HG02588 (cell line): ENCODE results near the gene COA7.
A peak's percentile ranks its signal among the peaks of the same experiment; 100 is the strongest.
"Not testable (repeated sequence)": the region's sequence is repeated elsewhere in the genome, so short reads cannot be mapped to it uniquely, and the experiment has no call there.

Experiments
- ATAC-seq: cut with Tn5 transposase; IDR thresholded peaks from one replicate; pipeline ENCODE4 v1.9.1; 2021; ENCODE audit warnings: mild to moderate bottlenecking, moderate library complexity; ENCODE audit not compliant: unreplicated experiment

Gene COA7

DNA sequence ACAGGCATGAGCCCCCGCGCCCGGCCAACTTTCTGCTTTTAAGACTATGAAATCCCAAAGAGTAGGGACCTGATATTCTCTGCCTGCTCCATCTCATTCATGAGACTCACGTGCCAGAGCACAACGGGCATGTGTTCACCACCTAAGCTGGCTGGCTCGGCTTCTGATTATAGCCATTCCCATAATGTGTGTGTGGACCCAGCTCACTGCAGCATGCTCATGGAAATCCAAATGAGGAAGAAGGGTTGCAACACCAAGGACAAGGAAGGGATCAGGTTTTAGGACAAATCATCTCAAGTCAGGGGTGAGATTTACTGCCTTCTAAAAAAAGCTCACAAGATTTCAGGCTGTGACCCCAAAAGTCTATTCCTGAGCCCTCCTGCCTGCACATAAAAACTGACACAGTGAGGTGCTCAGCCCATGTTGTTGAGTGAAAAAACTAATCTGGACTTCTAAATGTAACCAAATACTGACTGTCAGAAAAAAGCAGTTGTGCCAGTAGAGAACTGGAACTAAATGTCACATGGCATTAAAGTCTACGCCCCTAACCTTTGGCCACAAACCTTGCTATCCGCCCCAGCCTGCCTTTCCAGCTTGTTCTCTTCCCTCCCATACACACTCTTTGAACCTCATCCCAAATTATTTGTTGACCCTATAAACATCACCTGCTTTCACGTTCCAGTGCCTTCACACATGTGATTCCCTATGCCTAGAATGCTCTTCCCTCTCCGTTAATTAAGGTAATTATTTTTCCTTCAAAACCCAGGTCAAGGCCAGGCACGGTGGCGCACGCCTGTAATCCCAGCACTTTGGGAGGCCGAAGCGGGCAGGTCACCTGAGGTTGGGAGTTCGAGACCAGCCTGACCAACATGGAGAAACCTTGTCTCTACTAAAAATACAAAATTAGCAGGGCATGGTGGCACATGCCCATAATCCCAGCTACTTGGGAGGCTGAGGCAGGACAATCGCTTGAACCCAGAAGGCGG is 9.1 kb upstream of the COA7 start:
- no peak for ATAC-seq

DNA sequence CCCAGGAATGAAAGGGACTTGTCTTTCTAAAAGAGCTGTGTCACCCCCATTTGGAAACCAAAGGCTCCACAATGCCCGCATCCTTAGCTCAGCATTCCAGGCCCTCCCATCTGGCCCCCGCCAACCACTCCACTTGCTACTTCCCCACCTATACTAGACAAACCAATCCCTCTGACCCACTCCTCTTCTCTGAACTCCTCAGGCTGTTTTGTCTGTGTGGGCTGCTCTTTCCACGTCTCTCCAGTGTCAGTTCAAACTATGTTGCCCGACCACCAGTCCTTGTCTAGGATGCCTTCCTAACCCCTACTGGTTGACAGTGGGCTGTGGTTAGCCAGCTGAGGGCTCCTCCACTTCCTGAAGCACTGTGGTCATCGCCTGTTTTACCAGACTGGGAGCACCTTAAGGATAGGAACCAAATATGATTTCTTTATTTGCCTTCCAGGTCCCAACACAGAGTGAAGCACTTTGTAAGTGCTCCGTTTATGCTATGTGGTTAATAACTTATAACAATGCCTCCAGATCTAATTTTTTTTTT is 8.1 kb upstream of the COA7 start:
- ATAC-seq, result no peak

DNA sequence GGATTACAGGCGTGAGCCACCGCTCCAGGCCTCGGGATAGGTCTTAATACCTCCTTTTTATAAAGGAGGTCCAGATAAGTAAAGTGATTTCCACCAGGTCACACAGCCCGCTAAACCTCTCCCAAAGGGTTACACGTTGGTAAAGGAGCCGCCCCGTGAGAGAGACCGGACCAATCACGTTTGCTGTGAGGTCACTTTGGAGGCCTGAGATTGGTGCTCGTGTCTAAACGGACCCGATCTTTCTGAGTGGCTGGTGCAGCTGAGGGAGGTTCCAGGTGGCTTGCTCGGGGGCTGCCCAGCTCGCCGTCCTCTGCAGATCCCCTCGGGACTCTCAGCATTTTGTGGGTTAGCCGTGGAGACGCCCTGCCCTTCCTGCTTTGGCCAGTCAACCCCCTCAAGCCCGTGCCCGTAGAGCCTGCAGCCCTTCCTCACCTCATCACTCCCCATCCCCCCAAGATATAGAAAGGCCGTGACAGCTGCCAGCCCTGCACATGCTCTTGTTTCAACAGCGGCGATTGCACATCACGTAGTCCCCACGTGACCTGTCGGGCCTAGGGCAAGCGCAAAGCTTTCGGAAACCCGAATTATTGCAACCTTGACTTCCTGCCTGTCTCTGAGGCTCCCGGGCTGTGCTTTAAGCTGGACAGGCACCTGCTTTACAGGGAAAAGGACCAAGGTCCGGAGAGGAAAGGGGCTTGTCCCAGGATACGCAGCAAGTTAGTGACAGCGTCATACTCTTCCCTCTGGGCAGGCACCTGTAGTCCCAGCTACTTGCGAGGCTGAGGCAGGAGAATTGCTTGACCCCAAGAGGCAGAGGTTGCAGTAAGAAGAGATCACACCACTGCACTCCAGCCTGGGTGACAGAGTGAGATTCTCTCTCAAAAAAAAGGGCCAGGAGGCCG is 5.0 kb upstream of the COA7 start:
- ATAC-seq, result peak; percentile 90

DNA sequence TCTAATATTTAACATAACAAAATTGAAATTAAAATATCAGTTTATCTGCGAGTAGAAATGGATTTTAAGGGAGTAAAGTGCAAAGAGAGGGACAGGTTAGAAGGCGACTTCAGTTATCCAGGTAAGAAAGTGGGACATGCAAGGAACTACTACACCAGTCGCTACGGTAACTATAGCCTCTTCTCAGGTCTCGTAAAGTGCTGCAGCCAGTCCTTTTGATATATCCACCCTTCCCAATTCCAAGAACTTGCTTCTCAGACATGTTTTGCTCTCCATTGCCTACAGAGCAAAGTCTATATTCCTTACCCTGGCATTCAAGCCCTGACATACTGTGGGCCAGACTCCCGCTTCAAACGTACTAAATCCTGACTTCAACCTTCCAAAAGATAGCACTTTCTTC is 2.5 kb downstream of the COA7 start:
- ATAC-seq, result no peak

DNA sequence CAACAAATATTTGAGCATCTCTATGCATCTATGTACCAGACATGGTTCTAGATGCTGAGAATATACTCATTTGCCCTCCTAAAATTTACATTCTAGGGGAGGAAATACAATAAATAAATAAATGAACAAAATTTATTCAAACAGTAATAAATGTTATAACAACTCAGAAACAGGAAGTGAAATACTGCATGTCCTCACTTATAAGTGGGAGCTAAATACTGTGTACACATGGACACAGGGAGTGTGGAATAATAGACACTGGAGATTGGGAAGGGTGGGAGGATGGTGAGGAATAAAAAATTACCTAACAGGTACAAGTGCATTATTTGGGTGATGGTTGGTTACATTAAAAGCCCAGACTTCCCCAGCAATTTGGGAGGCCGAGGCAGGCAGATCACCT is 4.3 kb downstream of the COA7 start:
- ATAC-seq, result no peak

DNA sequence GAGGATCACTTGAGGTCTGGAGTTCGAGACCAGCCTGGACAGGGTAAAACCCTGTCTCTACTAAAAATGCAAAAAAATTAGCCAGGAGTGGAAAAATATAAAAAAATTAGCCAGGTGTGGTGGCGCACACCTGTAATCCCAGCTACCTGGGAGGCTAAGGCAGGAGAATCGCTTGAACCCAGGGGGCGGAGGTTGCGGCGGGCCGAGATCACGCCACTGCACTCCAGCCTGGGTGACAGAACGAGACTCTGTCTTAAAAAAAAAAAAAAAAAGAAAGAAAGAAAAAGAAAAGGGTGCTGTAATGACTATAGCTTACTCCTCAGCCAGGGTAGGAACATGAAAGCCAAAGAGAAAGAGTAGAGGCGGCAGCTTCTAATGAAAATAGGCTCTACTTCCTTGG is 4.8 kb downstream of the COA7 start:
- not testable (repeated sequence) for ATAC-seq

DNA sequence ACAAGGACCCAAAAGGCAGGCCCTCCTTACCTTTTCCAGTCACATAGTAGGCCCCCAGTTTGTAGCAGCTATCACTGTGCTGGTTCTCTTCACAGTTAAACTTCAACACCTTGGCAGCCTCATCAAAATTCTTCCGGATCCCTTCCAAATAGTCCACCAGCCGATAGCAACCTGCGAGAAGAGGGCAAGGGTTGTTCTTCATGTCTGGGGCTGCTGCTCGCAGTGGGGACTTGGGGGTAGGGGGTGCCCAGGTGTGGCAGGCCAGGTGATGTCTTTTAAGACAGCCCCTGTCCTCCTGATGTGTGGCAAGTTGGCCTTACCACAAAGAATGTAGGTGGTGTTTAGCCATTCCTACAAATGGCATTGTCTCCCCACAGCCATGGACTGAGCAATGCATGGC is 5.5 kb downstream of the COA7 start:
- no peak for ATAC-seq

DNA sequence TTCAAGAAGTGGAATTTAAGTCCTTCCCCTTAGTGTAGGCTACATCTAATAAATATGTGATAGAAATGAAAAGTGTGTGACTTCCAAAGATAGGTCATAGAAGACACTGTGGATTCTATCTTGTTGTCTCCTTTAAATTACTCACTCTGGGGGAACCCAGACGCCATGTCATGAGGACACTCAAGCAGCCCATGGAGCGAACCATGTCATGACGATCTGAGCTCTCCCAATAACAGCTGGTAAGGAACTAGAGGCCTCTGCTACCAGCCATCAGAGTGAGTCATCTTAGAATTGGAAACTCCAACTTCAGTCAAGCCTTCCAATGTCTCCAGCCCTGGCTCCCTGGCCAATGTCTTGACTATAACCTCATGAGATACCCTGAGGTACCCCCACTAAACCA is 6.3 kb downstream of the COA7 start:
- ATAC-seq, result no peak

DNA sequence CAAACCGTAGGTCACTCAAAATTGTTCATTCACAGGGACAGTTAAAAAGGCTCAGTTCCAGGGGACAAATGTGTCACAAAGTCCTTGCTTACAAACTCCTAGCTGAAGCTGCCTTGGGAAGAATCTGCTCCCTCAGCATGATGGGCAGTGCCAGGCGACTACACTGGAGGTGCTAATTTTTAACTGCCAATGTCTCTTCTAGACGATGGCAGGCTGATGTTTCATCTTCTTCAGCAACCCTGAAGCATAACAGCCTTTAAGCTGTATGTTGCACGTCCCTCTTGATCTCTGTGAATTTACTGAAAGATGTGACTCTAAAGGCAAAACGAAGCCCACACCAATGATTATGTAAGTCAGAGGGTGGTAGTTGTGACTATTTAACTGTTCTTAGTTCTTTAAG is 11.3 kb downstream of the COA7 start:
- no peak for ATAC-seq

DNA sequence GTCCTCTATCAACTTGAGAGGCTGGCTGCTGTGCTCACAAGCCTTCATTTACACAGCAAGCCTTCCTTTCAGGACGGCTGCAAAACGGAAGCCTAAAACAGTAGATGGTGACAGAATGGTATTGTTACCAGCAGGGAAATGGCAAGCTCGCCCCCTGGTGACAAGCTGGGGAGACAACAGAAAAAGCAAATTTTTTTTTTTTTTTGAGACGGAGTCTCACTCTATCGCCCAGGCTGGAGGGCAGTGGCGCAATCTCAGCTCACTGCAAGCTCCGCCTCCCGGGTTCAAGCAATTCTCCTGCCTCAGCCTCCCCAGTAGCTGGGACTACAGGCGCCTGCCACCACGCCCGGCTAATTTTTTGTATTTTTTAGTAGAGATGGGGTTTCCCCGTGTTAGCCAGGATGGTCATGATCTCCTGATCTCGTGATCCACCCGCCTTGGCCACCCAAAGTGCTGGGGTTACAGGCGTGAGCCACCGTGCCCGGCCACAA is 11.8 kb downstream of the COA7 start:
- not testable (repeated sequence) for ATAC-seq

DNA sequence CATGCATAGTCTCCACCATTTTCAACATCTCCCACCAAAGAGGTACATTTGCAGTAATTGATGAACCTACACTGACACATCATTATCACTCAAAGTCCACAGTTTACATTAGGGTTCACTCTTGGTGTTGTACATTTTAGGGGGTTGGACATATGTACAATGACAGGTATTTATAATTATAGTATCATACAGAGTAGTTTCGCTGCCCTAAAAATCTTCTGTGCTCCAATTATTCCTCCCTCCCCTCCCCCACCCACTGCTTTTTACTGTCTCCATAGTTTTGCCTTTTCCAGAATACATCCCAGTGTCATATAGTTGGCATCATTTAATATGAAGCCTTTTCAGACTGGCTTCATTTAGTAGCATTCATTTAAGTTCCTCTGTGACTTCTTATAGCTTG is 13.6 kb downstream of the COA7 start:
- no peak for ATAC-seq

DNA sequence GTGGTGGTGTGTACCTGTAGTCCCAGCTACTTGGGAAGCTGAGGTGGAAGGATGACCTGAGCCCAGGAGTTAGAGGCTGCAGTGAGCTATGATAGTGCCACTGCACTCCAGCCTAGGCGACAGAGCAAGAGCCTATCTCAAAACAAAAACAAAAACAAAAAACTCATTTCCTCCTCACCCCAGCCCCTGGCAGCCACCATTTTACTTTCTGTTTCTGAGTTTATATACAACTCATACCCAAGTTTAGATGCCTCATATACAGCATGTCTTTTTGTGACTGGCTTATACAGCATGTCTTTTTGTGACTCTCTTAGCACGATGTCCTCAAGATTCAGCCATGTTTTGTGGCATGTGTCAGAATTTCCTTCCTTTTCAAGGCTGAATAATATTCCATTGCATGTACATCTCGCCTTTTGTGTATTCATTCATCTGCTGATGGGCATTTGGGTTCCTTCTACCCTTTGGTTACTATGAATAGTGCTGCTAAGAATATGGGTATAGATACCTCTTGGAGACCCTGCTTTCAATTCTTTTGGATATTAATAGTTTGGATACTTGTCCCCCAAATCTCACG is 14.7 kb downstream of the COA7 start:
- ATAC-seq, result no peak

DNA sequence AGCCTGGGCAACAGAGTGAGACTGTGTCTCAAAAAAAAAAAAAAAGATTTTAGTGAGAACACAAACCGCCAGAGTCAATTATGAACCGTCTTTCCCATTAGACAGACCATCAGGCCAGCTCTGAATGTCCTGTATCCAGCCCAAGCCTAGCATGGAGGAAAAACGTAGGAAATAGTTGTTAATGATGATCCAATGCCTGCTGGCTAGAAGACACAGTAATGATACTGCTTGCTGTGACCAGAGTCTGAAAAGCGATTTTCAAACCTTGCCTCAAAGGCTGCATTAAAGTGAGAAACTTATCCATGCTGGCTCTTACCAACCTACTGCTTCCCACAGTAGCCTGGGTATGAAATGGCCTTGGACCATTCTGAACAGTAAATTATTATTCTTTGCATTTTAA is 17.0 kb downstream of the COA7 start:
- ATAC-seq, result no peak

DNA sequence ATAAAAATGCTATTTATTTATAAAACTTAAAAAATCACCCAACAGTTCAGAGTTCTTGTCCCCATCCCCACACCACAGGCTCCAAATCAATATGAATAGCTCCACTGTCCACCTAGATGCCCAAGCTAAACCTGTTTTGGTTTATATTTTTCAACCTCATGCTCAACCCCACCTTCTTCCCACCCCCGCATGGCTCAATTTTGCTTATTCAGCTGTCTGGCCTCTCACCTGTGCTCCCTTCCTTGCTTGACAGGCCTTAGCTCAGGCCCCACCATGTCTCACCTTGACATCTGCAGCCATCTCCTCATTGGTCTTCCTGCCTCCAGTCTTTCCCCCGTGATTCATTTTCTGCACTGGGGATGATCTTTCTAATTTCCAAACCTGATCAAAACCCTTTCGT is 17.8 kb downstream of the COA7 start:
- ATAC-seq, result no peak

DNA sequence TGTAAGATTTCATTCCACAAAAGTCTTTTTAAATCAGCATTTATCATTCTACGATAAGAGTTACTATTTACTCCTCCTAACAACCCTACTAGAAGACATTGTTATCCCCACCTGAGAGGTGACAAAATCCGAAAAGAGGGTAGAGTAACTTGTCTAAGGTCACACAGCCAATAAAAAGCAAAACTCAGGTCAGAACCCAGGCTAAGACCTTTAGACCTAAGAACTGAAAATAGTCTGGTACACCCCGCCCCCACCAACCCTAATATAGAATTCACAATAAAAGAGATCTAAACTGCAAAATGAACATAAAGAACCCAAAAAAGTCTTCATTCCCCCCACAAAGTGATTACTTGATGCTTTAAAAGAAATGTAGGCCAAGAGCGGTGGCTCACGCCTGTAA is 18.6 kb downstream of the COA7 start:
- no peak for ATAC-seq

DNA sequence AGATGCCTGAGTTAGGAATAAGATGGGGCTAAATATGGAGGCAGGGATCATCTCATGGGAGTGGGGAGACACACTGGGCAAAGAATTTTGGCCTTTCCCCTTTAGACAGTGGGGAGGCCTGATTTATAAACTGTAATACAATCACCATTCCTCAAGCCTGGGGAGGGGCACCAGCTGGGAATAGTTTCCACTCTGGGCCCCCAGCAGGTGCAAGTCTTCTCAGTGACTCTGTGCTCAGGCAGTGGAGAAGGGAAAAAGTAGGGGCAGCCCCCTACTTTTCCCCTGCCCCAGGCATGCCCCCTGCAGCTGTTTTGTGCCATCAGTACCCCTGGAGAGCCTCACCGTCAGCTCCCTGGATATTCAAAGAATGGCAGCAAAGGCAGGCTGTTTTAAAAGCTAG is 19.1 kb downstream of the COA7 start:
- no peak for ATAC-seq

DNA sequence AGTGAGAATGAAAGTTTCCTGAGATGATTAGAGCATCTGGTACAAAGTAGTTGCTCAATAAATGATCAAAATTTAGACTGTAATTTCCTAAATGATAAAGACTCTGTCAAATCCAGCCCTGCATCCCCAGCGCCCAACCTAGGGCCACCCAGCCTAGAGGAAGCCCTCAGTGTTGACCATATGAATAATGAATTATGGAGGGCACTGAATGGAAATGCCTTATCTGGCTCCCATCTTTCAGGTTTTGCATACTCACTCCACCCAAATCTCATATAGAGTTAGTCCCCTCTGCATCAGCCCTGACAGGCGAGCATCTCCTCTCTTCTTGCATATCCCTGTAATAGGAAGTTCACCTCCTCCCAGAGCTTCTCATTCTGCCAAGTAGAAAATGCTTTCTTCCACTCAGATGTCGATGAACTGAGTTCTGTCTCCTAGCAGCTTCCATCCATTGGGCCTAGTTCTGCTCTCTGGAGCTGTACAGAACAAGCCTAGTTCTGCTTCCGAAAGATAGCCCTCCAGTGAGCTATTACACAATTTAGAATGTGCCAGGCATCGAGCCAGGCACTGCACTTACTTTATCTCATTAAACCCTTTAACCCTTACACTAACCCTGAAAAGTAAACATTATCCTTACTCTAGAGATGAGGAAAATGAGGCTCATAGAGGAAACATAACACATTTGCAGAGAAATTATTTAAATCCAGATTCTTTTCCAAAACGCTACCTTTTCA is 20.9 kb downstream of the COA7 start:
- ATAC-seq, result no peak

DNA sequence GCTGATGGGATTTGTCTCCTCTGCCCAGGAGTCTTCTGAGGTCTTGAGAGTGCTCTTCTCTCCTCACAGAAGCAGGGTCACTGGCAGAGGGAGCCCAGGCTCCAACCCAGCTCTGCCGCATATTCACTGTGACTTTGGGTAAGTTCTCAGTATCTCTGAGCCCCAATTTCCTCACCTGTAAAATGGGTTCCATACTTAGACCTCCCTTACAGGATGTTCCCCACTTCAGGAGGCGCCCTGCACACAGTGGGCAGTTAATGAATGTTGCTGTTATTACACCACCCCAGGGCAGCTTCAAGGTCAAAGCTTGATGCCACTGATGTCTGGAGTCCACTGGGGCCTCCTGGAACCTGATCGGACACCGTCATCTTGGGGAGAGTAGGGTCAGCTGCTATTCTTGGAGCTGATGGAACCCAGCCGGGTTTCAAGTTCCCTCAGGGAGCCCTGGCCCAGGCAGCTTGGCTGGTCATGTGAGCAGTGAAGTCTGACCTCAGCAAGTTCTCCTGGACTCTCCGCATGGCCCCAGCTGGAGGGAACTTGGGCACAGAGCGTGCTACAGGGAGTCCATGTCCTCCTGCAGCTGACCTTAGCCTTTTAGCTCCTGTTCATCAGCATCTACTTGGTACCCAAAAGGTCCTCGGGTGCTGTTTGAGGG is 21.8 kb downstream of the COA7 start:
- no peak for ATAC-seq

DNA sequence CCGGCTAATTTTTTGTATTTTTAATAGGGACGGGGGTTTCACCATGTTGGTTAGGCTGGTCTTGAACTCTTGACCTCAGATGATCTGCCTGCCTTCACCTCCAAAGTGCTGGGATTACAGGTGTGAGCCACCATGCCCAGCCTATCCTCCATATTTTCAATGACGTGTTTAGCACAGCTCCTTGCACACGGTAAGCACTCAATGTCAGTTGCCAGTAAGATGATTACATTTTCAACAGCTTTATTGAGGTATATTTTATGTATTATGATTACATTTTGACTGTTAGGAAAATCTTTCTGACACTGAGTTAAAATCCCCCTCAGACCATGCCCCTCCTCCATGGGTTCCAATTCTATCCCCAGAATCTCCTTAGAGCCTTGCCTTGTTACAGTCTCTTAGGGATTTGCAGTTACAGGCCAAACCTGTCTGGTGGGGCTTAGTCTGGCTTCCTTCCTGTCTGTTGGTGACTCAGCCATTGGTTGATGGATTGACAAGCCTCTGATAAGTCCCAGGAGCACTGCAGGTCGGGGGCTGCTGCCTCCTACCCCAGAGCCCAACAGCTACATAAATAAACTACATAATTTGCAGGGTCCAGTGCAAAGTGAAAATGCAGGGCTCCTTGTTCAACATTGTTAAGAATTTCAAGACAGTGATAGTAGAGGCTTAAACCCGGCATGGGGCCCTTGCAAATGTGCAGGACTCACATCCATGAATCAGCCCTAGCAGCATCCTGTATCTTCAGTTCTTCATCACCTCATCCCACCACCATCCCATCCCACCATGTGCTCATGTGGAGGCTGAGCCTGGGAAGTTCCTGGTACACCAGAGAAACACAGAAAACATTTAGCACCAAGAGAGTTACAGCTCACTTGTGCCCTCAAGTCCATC is 23.4 kb downstream of the COA7 start:
- ATAC-seq, result no peak
